ENCODE data around the gene KANSL1L. TPM values are rescaled to one million over a fixed set of nuclear protein-coding genes. Genes with fewer than 3 reads are reported as not detected.

The KANSL1L gene
- total RNA-seq, 2 experiments from 2014 or later, result 6.7 to 7.0 TPM

- peaks cover 9% of the 10 kb centered on the region for H3K9me3 Mint-ChIP-seq
These were observed 115.4 kb downstream of the KANSL1L start for GRCh38 chr2:210055825-210056224.

GRCh38 chr2:210054696-210055095 is 116.5 kb downstream of the KANSL1L start:
- ATAC-seq (ENCODE audit: poor library complexity) (no peak), DNase-seq (no peak)
- no peak overlapping the region for H3K4me3 Mint-ChIP-seq
- peaks cover 9% of the 10 kb centered on the region for H3K9me3 Mint-ChIP-seq
- no peaks in the 10 kb centered on the region for H3K4me1 Mint-ChIP-seq (ENCODE audit: low read depth)
- Histone ChIP-seq H3K36me3 (ENCODE audit: insufficient read depth, low read length) (no peaks in the 10 kb centered on the region), H3K4me1 (ENCODE audit: insufficient read depth, low read length) (no peaks in the 10 kb centered on the region), H3K27me3 (ENCODE audit: control insufficient read depth in 1 of 2, insufficient read depth in 2 of 2, low read length in 2 of 2) (no peaks in the 10 kb centered on the region), H3K27ac (ENCODE audit: low read depth in 1 of 2, low read length in 2 of 2) (no peak overlapping the region), H3K4me3 (ENCODE audit: low read length) (no peak overlapping the region), H3K9me3 (ENCODE audit: control insufficient read depth in 1 of 2, insufficient read depth in 1 of 2, low read length in 2 of 2) (peaks cover 12 to 28% of the 10 kb centered on the region in 2 experiments)
- intact Hi-C loops (cut with DNase I, micrococcal nuclease), result no loop called here
- ChIA-PET CTCF (no interaction called here), POLR2A (no interaction called here)
- TF ChIP-seq CTCF (IDR thresholded peaks at IDR 0.05), result no peak
- peaks cover 56% of the 10 kb centered on the region for H3K36me3 Mint-ChIP-seq (ENCODE audit: low read depth)
- no peaks in the 10 kb centered on the region for H3K27me3 Mint-ChIP-seq
- no peak overlapping the region for H3K27ac Mint-ChIP-seq

More at GRCh38 chr2:210055825-210056224, 115.4 kb downstream of the KANSL1L start:
- no peak for DNase-seq
- ChIA-PET POLR2A (no interaction called here), CTCF (no interaction called here)
- Mint-ChIP-seq H3K36me3 (ENCODE audit: low read depth) (peaks cover 56% of the 10 kb centered on the region), H3K27me3 (no peaks in the 10 kb centered on the region), H3K4me3 (no peak overlapping the region), H3K4me1 (ENCODE audit: low read depth) (no peaks in the 10 kb centered on the region), H3K27ac (no peak overlapping the region)
- no peak overlapping the region for H3K27ac ChIP-seq (ENCODE audit: low read depth in 1 of 2, low read length in 2 of 2)
- no peak for ATAC-seq (ENCODE audit: poor library complexity)
- H3K4me3 ChIP-seq (ENCODE audit: low read length), result no peak overlapping the region
- intact Hi-C loops (cut with DNase I, micrococcal nuclease), result no loop called here
- no peaks in the 10 kb centered on the region for H3K27me3 ChIP-seq (ENCODE audit: control insufficient read depth in 1 of 2, insufficient read depth in 2 of 2, low read length in 2 of 2)
- TF ChIP-seq CTCF (IDR thresholded peaks at IDR 0.05), result no peak
- peaks cover 12 to 28% of the 10 kb centered on the region in 2 experiments for H3K9me3 ChIP-seq (ENCODE audit: control insufficient read depth in 1 of 2, insufficient read depth in 1 of 2, low read length in 2 of 2)
- no peaks in the 10 kb centered on the region for H3K4me1 ChIP-seq (ENCODE audit: insufficient read depth, low read length)
- no peaks in the 10 kb centered on the region for H3K36me3 ChIP-seq (ENCODE audit: insufficient read depth, low read length)

- H3K4me3 ChIP-seq (ENCODE audit: low read length), result no peak overlapping the region
- Mint-ChIP-seq H3K4me1 (ENCODE audit: low read depth) (no peaks in the 10 kb centered on the region), H3K27me3 (no peaks in the 10 kb centered on the region), H3K36me3 (ENCODE audit: low read depth) (peaks cover 56% of the 10 kb centered on the region), H3K27ac (no peak overlapping the region), H3K9me3 (peaks cover 14% of the 10 kb centered on the region), H3K4me3 (no peak overlapping the region)
- CTCF ChIA-PET, result interaction anchor here (0.7 kb wide), 1 partner anchor 61 kb away, joined by 3 read pairs; no protein-coding TSS in a partner anchor
- no peak for TF ChIP-seq CTCF (IDR thresholded peaks at IDR 0.05)
- DNase-seq, result no peak
- peaks cover 8 to 12% of the 10 kb centered on the region in 2 experiments for H3K9me3 ChIP-seq (ENCODE audit: control insufficient read depth in 1 of 2, insufficient read depth in 1 of 2, low read length in 2 of 2)
- no peak for ATAC-seq (ENCODE audit: poor library complexity)
- no peaks in the 10 kb centered on the region for H3K4me1 ChIP-seq (ENCODE audit: insufficient read depth, low read length)
- POLR2A ChIA-PET, result no interaction called here
- H3K36me3 ChIP-seq (ENCODE audit: insufficient read depth, low read length), result no peaks in the 10 kb centered on the region
- H3K27me3 ChIP-seq (ENCODE audit: control insufficient read depth in 1 of 2, insufficient read depth in 2 of 2, low read length in 2 of 2), result no peaks in the 10 kb centered on the region
- no peak overlapping the region for H3K27ac ChIP-seq (ENCODE audit: low read depth in 1 of 2, low read length in 2 of 2)
- intact Hi-C loops (cut with DNase I, micrococcal nuclease), result no loop called here
These were observed 120.3 kb downstream of the KANSL1L start for GRCh38 chr2:210050885-210051284.

Data from CD4-positive, alpha-beta T cell (primary cell).